ENCODE results near the gene FOXO4.

Gene FOXO4

DNA sequence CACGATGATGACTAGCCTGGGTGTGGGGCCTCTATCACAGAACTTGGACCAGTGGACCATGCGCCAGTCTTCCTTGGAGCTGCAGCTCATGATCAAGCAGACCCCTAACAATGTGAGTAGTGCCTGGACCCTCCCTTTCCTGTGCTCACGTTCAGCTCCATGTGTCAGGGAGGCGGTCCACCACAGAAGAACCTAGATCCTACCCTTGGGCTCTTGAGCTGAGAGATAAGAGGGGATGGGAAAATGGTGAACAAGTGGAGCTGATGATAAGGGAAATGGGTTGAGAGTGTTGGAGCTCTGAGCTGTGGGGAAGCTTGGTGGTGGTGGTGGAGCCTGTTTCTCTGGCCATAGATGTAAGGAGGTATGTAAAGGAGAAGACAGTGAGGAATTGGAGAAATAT, 35.9 kb downstream of the FOXO4 start:
- DNase-seq (ENCODE audit: low read depth in 1 of 2, low spot score in 1 of 2) = no peak

DNA sequence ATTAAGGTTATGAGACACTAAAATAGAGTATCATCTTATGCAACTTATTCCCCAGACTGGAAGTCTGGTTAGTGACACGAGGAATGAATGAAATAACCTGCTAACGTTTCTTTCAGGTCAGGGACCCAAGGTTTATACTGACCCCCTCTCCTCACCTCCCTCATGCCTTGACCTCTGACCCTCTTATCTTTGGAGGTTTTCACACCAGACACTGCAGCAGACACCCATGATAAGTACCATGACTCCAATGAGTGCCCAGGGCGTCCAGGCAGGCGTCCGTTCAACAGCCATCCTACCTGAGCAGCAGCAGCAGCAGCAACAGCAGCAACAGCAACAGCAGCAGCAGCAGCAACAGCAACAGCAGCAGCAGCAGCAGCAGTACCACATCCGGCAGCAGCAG, 44.8 kb downstream of the FOXO4 start:
- DNase-seq (ENCODE audit: low read depth in 1 of 2, low spot score in 1 of 2) = no peak

DNA sequence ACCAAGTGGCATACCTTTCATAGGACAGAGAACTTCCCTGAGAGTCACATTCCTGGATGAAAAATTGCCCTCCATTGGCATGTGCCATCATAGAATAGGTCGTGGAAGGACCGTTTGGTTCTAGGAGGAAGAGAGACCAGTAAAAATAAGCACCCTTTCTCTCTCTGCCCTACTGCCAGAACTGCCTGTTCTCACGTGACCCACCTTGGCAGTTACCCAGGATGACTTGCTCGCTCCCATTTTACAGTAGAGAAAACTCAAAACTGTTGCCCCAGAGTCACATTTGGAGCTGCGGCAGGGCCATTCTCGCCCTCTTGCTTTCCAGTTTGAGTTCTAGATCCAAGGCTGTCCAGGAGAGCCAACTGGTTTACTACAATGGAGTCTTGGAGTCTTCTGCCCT, 47.9 kb downstream of the FOXO4 start:
- no peak for DNase-seq (ENCODE audit: low read depth in 1 of 2, low spot score in 1 of 2)

DNA sequence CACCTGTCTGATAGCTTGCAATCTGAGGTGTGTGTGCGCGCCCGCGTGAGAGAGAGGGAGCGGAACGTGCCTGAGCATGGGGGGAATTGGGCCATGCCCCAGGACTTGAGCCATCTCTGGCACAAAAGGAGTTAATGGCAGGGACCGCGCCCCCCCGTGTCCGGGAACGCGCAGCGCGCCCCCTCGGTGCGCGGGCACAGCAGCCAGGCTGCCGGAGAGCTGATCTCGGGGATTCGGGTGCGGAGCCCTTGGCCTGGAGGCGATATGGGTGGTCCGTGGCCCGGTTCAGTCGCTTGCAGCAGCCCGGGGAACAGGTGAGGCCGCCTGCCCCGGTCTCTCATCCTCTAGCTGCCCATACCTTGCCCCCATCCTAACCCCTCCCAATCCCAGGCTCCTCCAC, 49.0 kb downstream of the FOXO4 start, which contains the start of gene NLGN3:
Gene NLGN3, plus strand, starts transcription at position 191 of the 400 bp plus-strand sequence. CDS start 2,909 bp downstream, outside the sequence.
- DNase-seq (ENCODE audit: low read depth in 1 of 2, low spot score in 1 of 2) = no peak

DNA sequence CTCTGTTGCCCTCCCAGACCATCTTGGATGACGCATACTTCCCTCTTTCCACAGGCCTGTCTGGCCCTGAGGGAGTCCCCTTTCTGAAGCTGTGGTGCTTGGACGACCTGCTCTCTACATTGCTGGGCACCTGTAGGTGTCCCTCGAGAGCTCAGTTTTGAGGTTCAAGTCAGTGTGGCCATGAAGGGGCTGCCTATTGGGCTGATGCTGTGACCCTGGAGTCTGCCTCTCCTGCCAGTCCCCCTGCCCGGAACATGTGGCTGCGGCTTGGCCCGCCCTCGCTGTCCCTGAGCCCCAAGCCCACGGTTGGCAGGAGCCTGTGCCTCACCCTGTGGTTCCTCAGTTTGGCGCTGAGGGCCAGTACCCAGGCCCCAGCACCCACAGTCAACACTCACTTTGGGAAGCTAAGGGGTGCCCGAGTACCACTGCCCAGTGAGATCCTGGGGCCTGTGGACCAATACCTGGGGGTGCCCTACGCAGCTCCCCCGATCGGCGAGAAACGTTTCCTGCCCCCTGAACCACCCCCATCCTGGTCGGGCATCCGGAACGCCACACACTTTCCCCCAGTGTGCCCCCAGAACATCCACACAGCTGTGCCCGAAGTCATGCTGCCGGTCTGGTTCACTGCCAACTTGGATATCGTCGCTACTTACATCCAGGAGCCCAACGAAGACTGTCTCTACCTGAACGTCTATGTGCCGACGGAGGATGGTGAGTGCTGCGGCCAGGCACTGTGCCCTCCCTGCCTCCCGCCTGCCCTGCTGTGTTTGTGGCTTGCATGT, 52.0 kb downstream of the FOXO4 start:
- DNase-seq (ENCODE audit: low read depth in 1 of 2, low spot score in 1 of 2) = no peak

DNA sequence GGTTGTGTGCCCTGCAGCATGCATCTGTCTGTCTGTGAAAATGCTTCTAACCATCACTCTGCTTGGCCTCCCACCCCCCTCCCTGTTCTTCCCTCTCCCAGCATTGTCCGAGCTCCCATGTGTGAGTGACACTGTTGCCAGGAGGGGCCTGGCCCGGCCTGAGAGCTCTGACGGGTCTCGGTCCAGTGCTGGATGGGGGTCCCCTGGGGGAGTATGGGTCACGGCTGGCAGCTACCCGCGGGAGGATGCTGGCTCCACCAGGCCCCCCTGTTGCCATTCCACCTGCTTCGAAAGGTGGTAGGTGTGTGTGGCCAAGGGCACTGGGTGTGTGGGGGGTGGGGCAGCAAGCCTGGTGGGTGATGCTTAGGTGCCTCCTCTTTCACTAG, 52.6 kb downstream of the FOXO4 start:
- DNase-seq (ENCODE audit: low read depth in 1 of 2, low spot score in 1 of 2) = no peak

DNA sequence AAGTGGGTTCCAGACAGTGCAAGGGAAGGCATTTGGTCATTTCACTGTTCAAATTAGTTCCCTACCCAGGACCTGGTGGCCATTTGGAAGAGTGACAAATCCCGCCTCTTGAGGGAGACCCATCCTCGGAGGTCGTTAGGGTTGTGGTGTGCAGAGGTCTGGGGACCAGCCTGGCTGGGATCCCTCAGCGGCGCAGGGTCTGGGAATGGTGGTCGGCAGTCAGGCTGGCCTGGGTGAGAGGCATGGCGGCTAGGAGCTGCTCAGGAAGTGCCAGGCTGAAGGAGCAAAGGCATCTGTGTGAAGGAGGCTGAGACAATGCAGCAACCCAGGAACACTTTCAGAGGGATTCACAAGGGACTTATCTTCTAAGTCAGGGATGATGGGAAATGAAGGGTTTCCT, 55.7 kb downstream of the FOXO4 start:
- no peak for DNase-seq (ENCODE audit: low read depth in 1 of 2, low spot score in 1 of 2)

All from activated T-helper 1 cell treated with anti-CD3 and anti-CD28 coated beads, Interleukin-2, amount 50 U/mL, for 16 hours (primary cell).